ENCODE results near the gene GPR32. TPM values are rescaled to one million over a fixed set of nuclear protein-coding genes. Genes with fewer than 3 reads are reported as not detected.
A peak's percentile ranks its signal among the peaks of the same experiment; 100 is the strongest.

The GPR32 gene
- total RNA-seq, 1 experiment from 2014 or later = not detected

DNA sequence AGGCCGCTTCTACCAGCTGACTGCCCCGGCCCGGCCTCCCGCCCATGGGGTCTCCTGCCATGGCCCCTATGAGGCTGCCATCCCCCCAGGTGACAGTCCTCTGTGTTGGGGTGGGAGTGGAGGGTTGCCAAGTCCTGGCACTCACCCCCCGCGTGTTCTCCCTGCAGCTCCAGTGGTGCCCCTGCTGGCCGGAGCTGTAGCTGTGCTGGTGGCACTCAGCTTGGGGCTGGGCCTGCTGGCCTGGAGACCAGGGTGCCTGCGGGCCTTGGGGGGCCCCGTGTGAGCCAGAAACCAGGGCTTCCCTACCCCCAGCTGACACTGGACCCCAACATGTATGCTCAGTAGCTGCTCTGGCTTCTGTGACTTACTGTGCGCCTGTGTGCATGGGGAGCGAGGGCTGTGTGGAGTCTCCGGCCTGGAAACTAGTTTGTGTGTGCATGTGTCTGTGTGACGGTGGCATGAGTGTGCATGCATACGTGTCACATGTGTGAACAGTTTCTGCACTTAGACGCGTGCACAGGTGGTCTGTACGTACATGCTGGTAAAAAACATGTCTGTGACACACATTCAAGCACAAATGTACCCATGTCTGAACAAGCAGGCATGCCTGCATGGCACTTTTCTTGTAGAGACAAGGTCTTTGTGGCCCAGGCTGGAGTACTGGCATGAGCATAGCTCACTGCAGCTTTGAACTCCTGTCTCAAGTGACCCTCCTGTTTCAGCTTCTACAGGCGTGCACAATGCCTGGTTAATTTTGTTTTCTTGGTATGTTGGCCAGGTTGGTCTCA lies 24.8 kb downstream of the GPR32 start (continued):
- no peak; the same call in 1 of the 2 replicates for TF ChIP-seq SMAD3 (CRISPR knock-in tag; IDR thresholded peaks at IDR 0.05; ENCODE audit: borderline replicate concordance)
- peak; percentile 89; the same call in 1 of the 2 replicates for TF ChIP-seq CREM (CRISPR knock-in tag; IDR thresholded peaks at IDR 0.05)
- TF ChIP-seq, protein P1, sequence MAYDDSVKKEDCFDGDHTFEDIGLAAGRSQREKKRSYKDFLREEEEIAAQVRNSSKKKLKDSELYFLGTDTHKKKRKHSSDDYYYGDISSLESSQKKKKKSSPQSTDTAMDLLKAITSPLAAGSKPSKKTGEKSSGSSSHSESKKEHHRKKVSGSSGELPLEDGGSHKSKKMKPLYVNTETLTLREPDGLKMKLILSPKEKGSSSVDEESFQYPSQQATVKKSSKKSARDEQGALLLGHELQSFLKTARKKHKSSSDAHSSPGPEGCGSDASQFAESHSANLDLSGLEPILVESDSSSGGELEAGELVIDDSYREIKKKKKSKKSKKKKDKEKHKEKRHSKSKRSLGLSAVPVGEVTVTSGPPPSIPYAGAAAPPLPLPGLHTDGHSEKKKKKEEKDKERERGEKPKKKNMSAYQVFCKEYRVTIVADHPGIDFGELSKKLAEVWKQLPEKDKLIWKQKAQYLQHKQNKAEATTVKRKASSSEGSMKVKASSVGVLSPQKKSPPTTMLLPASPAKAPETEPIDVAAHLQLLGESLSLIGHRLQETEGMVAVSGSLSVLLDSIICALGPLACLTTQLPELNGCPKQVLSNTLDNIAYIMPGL (CRISPR knock-in tag; IDR thresholded peaks at IDR 0.05) = peak; percentile 77
- TF ChIP-seq, protein P2, sequence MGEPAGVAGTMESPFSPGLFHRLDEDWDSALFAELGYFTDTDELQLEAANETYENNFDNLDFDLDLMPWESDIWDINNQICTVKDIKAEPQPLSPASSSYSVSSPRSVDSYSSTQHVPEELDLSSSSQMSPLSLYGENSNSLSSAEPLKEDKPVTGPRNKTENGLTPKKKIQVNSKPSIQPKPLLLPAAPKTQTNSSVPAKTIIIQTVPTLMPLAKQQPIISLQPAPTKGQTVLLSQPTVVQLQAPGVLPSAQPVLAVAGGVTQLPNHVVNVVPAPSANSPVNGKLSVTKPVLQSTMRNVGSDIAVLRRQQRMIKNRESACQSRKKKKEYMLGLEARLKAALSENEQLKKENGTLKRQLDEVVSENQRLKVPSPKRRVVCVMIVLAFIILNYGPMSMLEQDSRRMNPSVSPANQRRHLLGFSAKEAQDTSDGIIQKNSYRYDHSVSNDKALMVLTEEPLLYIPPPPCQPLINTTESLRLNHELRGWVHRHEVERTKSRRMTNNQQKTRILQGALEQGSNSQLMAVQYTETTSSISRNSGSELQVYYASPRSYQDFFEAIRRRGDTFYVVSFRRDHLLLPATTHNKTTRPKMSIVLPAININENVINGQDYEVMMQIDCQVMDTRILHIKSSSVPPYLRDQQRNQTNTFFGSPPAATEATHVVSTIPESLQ (CRISPR knock-in tag; IDR thresholded peaks at IDR 0.05) = no peak
- TF ChIP-seq NFE2L1 (CRISPR knock-in tag; IDR thresholded peaks at IDR 0.05) = peak; percentile 84; the same call in 1 of the 2 replicates
- TF ChIP-seq CBFB (CRISPR knock-in tag; IDR thresholded peaks at IDR 0.05; ENCODE audit: low read depth) = peak; percentile 21; the same call in 1 of the 2 replicates
- no peak for TF ChIP-seq MXD4 (CRISPR knock-in tag; IDR thresholded peaks at IDR 0.05; ENCODE audit: borderline replicate concordance)
- TF ChIP-seq, protein P3, sequence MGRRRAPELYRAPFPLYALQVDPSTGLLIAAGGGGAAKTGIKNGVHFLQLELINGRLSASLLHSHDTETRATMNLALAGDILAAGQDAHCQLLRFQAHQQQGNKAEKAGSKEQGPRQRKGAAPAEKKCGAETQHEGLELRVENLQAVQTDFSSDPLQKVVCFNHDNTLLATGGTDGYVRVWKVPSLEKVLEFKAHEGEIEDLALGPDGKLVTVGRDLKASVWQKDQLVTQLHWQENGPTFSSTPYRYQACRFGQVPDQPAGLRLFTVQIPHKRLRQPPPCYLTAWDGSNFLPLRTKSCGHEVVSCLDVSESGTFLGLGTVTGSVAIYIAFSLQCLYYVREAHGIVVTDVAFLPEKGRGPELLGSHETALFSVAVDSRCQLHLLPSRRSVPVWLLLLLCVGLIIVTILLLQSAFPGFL (CRISPR knock-in tag; IDR thresholded peaks at IDR 0.05; ENCODE audit: borderline replicate concordance) = no peak
- TF ChIP-seq FOXP1 (CRISPR knock-in tag; IDR thresholded peaks at IDR 0.05; ENCODE audit: borderline replicate concordance) = peak; percentile 84
- TF ChIP-seq GABPB1 (CRISPR knock-in tag; IDR thresholded peaks at IDR 0.05) = no peak
- TF ChIP-seq, protein P4, sequence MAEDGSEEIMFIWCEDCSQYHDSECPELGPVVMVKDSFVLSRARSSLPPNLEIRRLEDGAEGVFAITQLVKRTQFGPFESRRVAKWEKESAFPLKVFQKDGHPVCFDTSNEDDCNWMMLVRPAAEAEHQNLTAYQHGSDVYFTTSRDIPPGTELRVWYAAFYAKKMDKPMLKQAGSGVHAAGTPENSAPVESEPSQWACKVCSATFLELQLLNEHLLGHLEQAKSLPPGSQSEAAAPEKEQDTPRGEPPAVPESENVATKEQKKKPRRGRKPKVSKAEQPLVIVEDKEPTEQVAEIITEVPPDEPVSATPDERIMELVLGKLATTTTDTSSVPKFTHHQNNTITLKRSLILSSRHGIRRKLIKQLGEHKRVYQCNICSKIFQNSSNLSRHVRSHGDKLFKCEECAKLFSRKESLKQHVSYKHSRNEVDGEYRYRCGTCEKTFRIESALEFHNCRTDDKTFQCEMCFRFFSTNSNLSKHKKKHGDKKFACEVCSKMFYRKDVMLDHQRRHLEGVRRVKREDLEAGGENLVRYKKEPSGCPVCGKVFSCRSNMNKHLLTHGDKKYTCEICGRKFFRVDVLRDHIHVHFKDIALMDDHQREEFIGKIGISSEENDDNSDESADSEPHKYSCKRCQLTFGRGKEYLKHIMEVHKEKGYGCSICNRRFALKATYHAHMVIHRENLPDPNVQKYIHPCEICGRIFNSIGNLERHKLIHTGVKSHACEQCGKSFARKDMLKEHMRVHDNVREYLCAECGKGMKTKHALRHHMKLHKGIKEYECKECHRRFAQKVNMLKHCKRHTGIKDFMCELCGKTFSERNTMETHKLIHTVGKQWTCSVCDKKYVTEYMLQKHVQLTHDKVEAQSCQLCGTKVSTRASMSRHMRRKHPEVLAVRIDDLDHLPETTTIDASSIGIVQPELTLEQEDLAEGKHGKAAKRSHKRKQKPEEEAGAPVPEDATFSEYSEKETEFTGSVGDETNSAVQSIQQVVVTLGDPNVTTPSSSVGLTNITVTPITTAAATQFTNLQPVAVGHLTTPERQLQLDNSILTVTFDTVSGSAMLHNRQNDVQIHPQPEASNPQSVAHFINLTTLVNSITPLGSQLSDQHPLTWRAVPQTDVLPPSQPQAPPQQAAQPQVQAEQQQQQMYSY (CRISPR knock-in tag; IDR thresholded peaks at IDR 0.05) = no peak
- TF ChIP-seq NFATC4 (CRISPR knock-in tag; IDR thresholded peaks at IDR 0.05) = peak; percentile 41; the same call in 1 of the 2 replicates

DNA sequence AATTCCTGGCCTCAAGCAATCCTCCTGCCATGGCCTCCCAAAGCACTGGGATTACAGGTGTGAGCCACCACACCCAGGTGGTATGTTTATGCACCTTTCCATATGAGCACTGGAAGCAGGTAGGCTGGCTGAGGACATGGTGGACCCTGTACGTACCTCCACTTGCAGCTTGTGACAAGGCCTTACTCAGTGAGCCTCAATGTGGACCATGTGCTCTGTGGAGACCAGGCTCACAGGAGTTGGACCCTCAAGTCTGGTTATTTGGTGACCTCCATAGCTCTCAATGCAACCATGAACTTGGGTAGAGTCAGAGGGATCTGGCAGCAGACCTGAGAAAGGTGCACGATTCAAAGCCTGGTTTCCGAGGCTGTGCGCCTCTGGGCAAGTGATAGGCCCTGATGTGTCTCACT lies 25.4 kb downstream of the GPR32 start:
- Mint-ChIP-seq H3K4me3 (no peak overlapping the region), H3K36me3 (peaks cover 26% of the 10 kb centered on the region), H3K27ac (peak overlapping the region; percentile 79; the same call in 1 of the 2 replicates), H3K4me1 (peaks cover 14% of the 10 kb centered on the region), H3K9me3 (no peaks in the 10 kb centered on the region), H3K27me3 (ENCODE audit: low read depth) (peaks cover 16% of the 10 kb centered on the region)
- POLR2A ChIA-PET = interaction anchor here (0.8 to 1.4 kb wide), 4 partner anchors 9 to 412 kb away, joined by 3 to 6 read pairs (median 4); no protein-coding TSS in a partner anchor
- CTCF ChIA-PET = interaction anchor here (0.7 to 5.1 kb wide), 9 partner anchors 9 to 269 kb away, joined by 3 to 38 read pairs (median 4); partner anchors contain the start of genes KLK13 and KLK3
- no peak; the same call in 1 of the 2 replicates for ATAC-seq
- DNase-seq (ENCODE audit: low spot score) = no peak
- TF ChIP-seq ETV6 (CRISPR knock-in tag; IDR thresholded peaks at IDR 0.05) = peak; percentile 9; the same call in 1 of the 2 replicates
- TF ChIP-seq, protein P5, sequence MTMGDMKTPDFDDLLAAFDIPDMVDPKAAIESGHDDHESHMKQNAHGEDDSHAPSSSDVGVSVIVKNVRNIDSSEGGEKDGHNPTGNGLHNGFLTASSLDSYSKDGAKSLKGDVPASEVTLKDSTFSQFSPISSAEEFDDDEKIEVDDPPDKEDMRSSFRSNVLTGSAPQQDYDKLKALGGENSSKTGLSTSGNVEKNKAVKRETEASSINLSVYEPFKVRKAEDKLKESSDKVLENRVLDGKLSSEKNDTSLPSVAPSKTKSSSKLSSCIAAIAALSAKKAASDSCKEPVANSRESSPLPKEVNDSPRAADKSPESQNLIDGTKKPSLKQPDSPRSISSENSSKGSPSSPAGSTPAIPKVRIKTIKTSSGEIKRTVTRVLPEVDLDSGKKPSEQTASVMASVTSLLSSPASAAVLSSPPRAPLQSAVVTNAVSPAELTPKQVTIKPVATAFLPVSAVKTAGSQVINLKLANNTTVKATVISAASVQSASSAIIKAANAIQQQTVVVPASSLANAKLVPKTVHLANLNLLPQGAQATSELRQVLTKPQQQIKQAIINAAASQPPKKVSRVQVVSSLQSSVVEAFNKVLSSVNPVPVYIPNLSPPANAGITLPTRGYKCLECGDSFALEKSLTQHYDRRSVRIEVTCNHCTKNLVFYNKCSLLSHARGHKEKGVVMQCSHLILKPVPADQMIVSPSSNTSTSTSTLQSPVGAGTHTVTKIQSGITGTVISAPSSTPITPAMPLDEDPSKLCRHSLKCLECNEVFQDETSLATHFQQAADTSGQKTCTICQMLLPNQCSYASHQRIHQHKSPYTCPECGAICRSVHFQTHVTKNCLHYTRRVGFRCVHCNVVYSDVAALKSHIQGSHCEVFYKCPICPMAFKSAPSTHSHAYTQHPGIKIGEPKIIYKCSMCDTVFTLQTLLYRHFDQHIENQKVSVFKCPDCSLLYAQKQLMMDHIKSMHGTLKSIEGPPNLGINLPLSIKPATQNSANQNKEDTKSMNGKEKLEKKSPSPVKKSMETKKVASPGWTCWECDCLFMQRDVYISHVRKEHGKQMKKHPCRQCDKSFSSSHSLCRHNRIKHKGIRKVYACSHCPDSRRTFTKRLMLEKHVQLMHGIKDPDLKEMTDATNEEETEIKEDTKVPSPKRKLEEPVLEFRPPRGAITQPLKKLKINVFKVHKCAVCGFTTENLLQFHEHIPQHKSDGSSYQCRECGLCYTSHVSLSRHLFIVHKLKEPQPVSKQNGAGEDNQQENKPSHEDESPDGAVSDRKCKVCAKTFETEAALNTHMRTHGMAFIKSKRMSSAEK (CRISPR knock-in tag; IDR thresholded peaks at IDR 0.05; ENCODE audit: borderline replicate concordance) = no peak
- TF ChIP-seq, protein P6, sequence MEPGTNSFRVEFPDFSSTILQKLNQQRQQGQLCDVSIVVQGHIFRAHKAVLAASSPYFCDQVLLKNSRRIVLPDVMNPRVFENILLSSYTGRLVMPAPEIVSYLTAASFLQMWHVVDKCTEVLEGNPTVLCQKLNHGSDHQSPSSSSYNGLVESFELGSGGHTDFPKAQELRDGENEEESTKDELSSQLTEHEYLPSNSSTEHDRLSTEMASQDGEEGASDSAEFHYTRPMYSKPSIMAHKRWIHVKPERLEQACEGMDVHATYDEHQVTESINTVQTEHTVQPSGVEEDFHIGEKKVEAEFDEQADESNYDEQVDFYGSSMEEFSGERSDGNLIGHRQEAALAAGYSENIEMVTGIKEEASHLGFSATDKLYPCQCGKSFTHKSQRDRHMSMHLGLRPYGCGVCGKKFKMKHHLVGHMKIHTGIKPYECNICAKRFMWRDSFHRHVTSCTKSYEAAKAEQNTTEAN (CRISPR knock-in tag; IDR thresholded peaks at IDR 0.05) = no peak
- TF ChIP-seq ZNF671 (CRISPR knock-in tag; IDR thresholded peaks at IDR 0.05) = no peak
- peak; percentile 72; the same call in 1 of the 2 replicates for TF ChIP-seq SMAD3 (CRISPR knock-in tag; IDR thresholded peaks at IDR 0.05; ENCODE audit: borderline replicate concordance)
- TF ChIP-seq, protein P7, sequence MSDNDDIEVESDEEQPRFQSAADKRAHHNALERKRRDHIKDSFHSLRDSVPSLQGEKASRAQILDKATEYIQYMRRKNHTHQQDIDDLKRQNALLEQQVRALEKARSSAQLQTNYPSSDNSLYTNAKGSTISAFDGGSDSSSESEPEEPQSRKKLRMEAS (CRISPR knock-in tag; IDR thresholded peaks at IDR 0.05) = 0 out of 2 replicates have a peak, but pooled peaks have one; percentile 18
- TF ChIP-seq, protein P8, sequence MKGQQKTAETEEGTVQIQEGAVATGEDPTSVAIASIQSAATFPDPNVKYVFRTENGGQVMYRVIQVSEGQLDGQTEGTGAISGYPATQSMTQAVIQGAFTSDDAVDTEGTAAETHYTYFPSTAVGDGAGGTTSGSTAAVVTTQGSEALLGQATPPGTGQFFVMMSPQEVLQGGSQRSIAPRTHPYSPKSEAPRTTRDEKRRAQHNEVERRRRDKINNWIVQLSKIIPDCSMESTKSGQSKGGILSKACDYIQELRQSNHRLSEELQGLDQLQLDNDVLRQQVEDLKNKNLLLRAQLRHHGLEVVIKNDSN (CRISPR knock-in tag; IDR thresholded peaks at IDR 0.05) = no peak
